ENCODE results near the gene NUP85.
"Not testable (repeated sequence)": the region's sequence is repeated elsewhere in the genome, so short reads cannot be mapped to it uniquely, and the experiment has no call there.

NUP85 gene

DNA sequence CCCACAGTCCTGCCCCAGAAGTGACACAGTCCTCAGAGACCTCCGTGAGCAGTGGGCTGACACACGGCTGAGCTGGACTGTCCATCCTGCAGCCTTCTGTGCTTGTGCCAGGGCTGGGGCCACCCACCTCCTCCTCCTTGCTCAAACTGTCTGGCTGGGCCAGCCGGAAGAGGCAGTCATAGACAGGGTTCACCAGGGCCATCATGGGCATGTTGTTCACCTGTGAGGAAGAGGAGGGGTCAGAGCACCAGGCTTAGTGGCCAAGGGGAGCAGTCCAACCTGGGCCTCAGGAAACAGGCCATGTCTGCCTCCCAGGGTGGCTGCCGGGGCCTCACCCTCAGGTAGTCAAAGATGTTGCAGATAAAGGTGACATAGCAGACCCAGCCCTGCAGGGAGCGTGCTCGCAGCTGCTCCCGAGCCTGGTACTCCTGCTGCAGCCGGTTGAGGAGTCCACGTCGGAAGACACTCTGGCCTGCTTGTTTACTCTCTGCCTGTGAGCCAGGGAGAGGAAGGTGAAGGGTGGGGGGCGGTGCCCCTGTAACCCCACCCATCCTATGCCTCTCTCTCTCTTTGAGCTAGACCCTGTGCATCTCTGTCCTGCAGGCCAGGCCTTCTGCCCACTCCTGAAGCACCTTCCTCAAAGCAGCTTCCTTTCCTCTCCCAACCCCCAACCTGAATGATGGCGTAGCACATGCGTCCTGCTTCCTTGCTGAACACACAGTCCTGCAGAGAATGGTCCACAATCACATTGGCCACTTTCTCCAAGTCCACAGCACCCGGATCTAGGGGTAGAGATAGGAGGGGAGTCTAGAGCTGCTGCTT lies 62.1 kb downstream of the NUP85 start:
- DNase-seq (ENCODE audit: low read depth in 2 of 2), result no peak

DNA sequence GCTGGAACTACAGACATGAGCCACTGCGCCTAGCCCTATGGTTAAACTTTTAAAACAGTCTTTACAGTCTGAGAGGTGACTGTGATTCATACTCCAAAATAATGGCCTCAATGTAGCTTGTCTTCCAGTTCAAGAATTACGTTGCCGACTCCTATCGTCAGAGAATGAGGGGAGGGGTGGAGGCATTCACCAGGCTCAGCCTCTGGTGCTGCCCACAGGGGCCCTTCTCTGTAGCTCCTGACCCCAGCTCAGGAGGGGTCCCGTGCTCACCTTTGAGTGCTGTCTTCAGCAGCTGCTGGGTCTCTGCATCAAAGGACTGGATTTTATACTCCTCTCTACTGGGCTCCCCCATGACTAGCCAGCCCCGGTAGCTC lies 64.4 kb downstream of the NUP85 start:
- no peak for DNase-seq (ENCODE audit: low read depth in 2 of 2)

- DNase-seq (ENCODE audit: low read depth in 2 of 2), result peak in 1 of 2 donors; percentile 8
These were observed 64.9 kb downstream of the NUP85 start for GRCh38 chr17:75270218-75270965.

DNA sequence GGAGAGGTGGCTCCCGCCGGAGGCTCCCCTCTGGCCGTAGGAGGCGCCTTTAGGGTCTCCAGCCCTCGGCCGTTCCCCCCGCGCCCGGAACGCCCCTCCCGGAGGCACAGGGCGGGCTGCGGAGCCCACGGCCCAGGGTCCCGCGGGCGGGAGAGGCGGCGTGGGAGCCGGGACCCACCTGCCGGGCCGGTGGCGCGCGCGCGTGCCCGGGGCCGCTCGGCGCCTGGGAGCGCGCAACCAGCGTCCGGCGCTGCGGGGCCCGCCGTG lies 65.4 kb downstream of the NUP85 start, which contains the start of gene MIF4GD:
Gene MIF4GD (minus strand): TSS at position 266 of the 267 bp plus-strand sequence. CDS start 1,036 bp downstream, outside the sequence.
- no peak for DNase-seq (ENCODE audit: low read depth in 2 of 2)

GRCh38 chr17:75271233-75271954 lies 65.9 kb downstream of the NUP85 start:
- peak; percentile 74 to 81 for DNase-seq (ENCODE audit: low read depth in 2 of 2)

DNA sequence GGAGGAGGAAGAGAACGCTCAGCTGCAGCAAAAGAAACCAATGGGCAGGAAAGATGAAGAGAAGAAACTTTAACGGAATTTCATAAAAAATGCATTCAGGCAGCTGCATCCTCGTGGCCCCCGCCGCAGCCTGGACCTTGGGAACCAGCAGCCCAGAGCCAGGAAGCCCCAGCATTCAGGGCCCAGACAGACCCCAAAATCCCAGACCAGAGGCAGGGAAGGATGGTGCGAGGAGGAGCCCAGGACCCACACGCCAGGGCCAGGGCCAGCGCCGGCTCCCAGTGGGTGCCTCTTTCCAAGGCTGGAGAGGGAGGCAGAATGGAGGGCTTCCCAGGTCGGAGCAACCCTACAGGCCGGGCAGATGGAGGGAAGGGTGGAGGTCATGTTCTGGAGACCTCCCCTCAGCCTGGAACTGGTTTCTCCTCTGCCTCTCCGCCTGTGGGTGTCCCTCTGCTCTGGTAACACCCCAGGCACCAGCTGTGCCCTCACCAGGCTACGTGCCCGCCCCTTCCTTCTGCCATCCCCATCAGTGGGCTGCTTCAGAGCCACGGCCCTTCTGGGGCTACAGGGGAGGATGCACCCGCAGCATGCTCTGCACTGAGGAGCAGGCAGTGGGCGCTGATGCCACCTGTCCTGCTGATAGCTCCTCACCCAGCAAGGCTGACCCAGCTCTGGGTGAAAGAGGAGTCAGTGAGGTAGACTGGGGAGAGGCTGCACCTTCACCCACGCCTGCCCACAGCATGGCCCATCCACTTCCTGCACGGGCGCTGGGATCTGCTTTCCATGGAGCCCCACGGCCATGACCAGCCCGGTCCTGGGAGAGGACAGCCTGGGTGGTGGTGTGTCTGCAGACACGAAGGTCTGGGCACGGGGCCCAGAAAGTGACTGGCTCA lies 66.7 kb downstream of the NUP85 start:
- no peak for DNase-seq (ENCODE audit: low read depth in 2 of 2)

GRCh38 chr17:75272848-75273184 lies 67.3 kb downstream of the NUP85 start:
- no peak for DNase-seq (ENCODE audit: low read depth in 2 of 2)

DNA sequence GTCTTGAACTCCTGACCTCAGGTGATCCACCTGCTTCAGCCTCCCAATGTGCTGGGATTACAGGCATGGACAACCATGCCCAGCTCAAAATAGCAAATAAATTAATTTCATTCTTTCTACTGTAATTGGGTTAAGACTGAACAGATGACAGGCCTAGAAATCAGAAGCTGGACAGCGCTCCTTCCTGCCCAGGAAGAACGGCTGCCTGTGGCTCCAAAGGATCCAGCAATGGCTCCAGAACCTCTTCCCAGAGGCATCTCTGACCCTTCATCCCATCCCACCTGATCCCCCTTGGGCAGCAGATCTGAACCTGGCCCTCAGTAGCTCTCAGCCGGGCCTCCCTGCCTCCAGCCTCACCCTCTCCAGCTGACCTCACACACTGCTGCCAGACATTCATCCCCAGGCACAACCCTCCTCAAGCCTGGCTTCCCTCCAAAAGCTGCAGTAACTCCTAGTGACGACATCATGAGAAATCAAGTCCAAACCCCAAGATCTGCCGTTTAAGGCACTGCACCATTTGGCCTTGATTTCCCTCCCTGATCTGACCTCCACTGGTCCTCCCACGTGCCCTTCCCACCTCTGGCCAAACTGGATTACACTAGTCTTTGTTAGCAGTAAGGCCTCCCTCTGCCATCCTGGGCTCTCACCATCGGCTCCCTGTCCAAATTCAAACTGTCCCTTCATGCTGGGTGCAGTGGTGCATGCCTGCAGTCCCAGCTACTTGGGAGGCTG lies 68.7 kb downstream of the NUP85 start:
- no peak for DNase-seq (ENCODE audit: low read depth in 2 of 2)

GRCh38 chr17:75277664-75278071 lies 72.2 kb downstream of the NUP85 start:
- no peak for DNase-seq (ENCODE audit: low read depth in 2 of 2)

DNA sequence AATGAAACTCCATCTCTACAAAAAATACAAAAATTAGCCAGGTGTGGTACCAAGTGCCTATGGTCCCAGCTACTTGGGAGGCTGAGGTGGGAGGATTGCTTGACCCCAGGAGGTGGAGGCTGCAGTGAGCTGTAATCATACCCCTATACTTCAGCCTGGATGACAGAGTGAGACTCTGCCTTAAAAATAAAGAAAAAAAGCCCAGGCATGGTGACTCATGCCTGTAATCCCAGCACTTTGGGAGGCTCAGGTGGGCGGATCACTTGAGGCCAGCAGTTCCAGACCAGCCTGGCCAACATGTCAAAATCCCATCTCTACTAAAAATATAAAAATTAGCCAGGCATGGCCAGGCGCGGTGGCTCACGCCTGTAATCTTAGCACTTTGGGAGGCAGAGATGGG lies 74.7 kb downstream of the NUP85 start:
- DNase-seq (ENCODE audit: low read depth in 2 of 2), result not testable (repeated sequence)

GRCh38 chr17:75285123-75285522 lies 79.6 kb downstream of the NUP85 start:
- no peak for DNase-seq (ENCODE audit: low read depth in 2 of 2)
